Activated naive CD4-positive, alpha-beta T cell treated with anti-CD3 and anti-CD28 coated beads for 36 hours (primary cell): ENCODE measurements around the gene SNED1. TPM values are rescaled to one million over a fixed set of nuclear protein-coding genes. Genes with fewer than 3 reads are reported as not detected.

Source experiments
- CTCF ChIA-PET: fragments of 350-600 bp; sonication (Branson Sonifier 250); formaldehyde crosslinking; loops from one replicate; lab custom pipeline; 2021; ENCODE audit warnings: antibody characterized with exemption; lab: Charles Lee
- DNase-seq: peaks from one replicate; pipeline ENCODE4 v3.0.0-alpha.2; 2020
- H3K27ac Mint-ChIP-seq: one replicate; pipeline ENCODE4 v1.8.0; 2021; ENCODE audit warnings: mild to moderate bottlenecking, mixed read lengths
- H3K27me3 Mint-ChIP-seq: one replicate; pipeline ENCODE4 v1.8.0; 2021; ENCODE audit warnings: low read depth, mixed read lengths
- H3K36me3 Mint-ChIP-seq: one replicate; pipeline ENCODE4 v1.8.0; 2021; ENCODE audit warnings: low read depth, mixed read lengths
- H3K4me1 Mint-ChIP-seq: one replicate; pipeline ENCODE4 v1.8.0; 2021; ENCODE audit warnings: low read depth, mixed read lengths
- H3K4me3 Mint-ChIP-seq: one replicate; pipeline ENCODE4 v1.8.0; 2021; ENCODE audit warnings: mild to moderate bottlenecking, moderate library complexity, mixed read lengths
- H3K9me3 Mint-ChIP-seq: one replicate; pipeline ENCODE4 v1.8.0; 2021; ENCODE audit warnings: mixed read lengths
- intact Hi-C: fragments of 100-400 bp; cut with micrococcal nuclease; formaldehyde crosslinking; loops from one replicate; pipeline ENCODE4 v1.15.1; 2023
- total RNA-seq, 2 experiments: library from RNA; stranded (reverse); gene quantifications; one replicate each; pipeline ENCODE4 v1.2.3, GENCODE V29; 2021

The SNED1 gene
- total RNA-seq, 2 experiments from 2014 or later = 0.35 to 0.60 TPM

GRCh38 chr2:241071677-241072111 is 73.3 kb downstream of the SNED1 start:
- H3K27me3 Mint-ChIP-seq = no peaks in the 10 kb centered on the region
- no peak overlapping the region for H3K27ac Mint-ChIP-seq
- no peak overlapping the region for H3K4me3 Mint-ChIP-seq
- no peaks in the 10 kb centered on the region for H3K4me1 Mint-ChIP-seq
- no peak for DNase-seq
- H3K36me3 Mint-ChIP-seq = peaks cover 2% of the 10 kb centered on the region
- CTCF ChIA-PET = no interaction called here
- H3K9me3 Mint-ChIP-seq = no peaks in the 10 kb centered on the region
- intact Hi-C loops = loop anchor here (10.0 kb wide), 1 partner anchor 157 kb away; no protein-coding TSS in a partner anchor

- no peaks in the 10 kb centered on the region for H3K9me3 Mint-ChIP-seq
- H3K4me1 Mint-ChIP-seq = no peaks in the 10 kb centered on the region
- intact Hi-C loops = loop anchor here (10.0 kb wide), 1 partner anchor 157 kb away; no protein-coding TSS in a partner anchor
- H3K4me3 Mint-ChIP-seq = no peak overlapping the region
- peaks cover 2% of the 10 kb centered on the region for H3K36me3 Mint-ChIP-seq
- DNase-seq = no peak
- no peak overlapping the region for H3K27ac Mint-ChIP-seq
- H3K27me3 Mint-ChIP-seq = no peaks in the 10 kb centered on the region
- CTCF ChIA-PET = no interaction called here
These were observed 73.7 kb downstream of the SNED1 start for GRCh38 chr2:241072151-241072550.

- DNase-seq = no peak
- Mint-ChIP-seq H3K4me1 (peaks cover 4% of the 10 kb centered on the region), H3K27ac (no peak overlapping the region), H3K27me3 (no peaks in the 10 kb centered on the region), H3K4me3 (no peak overlapping the region), H3K36me3 (peaks cover 2% of the 10 kb centered on the region), H3K9me3 (no peaks in the 10 kb centered on the region)
- intact Hi-C loops = loop anchor here (10.0 kb wide), 1 partner anchor 158 kb away; no protein-coding TSS in a partner anchor
- CTCF ChIA-PET = no interaction called here
These were observed 74.2 kb downstream of the SNED1 start for GRCh38 chr2:241072553-241073165.

- CTCF ChIA-PET = no interaction called here
- H3K4me3 Mint-ChIP-seq = no peak overlapping the region
- peaks cover 2% of the 10 kb centered on the region for H3K36me3 Mint-ChIP-seq
- H3K27ac Mint-ChIP-seq = no peak overlapping the region
- no peaks in the 10 kb centered on the region for H3K27me3 Mint-ChIP-seq
- no peaks in the 10 kb centered on the region for H3K9me3 Mint-ChIP-seq
- intact Hi-C loops = loop anchor here (10.0 kb wide), 1 partner anchor 159 kb away; no protein-coding TSS in a partner anchor
- no peak for DNase-seq
- peaks cover 5% of the 10 kb centered on the region for H3K4me1 Mint-ChIP-seq
These were observed 75.0 kb downstream of the SNED1 start for GRCh38 chr2:241073166-241074064.

GRCh38 chr2:241074065-241074818 is 75.8 kb downstream of the SNED1 start:
- Mint-ChIP-seq H3K9me3 (no peaks in the 10 kb centered on the region), H3K36me3 (peaks cover 2% of the 10 kb centered on the region)
- CTCF ChIA-PET = no interaction called here

GRCh38 chr2:241074901-241075540 is 76.6 kb downstream of the SNED1 start:
- intact Hi-C loops = loop anchor here (5.0 to 10.0 kb wide), 2 partner anchors 160 to 522 kb away; no protein-coding TSS in a partner anchor
- no peak for DNase-seq
- no peak overlapping the region for H3K27ac Mint-ChIP-seq
- CTCF ChIA-PET = no interaction called here
- H3K4me1 Mint-ChIP-seq = peaks cover 5% of the 10 kb centered on the region
- H3K9me3 Mint-ChIP-seq = no peaks in the 10 kb centered on the region
- peaks cover 2% of the 10 kb centered on the region for H3K36me3 Mint-ChIP-seq
- no peak overlapping the region for H3K4me3 Mint-ChIP-seq
- H3K27me3 Mint-ChIP-seq = no peaks in the 10 kb centered on the region

More at GRCh38 chr2:241074065-241074818, 75.8 kb downstream of the SNED1 start:
- Mint-ChIP-seq H3K27me3 (no peaks in the 10 kb centered on the region), H3K4me1 (peaks cover 5% of the 10 kb centered on the region), H3K4me3 (no peak overlapping the region), H3K27ac (no peak overlapping the region)
- no peak for DNase-seq
- intact Hi-C loops = loop anchor here (10.0 kb wide), 1 partner anchor 159 kb away; no protein-coding TSS in a partner anchor

- intact Hi-C loops = no loop called here
- H3K27me3 Mint-ChIP-seq = no peaks in the 10 kb centered on the region
- CTCF ChIA-PET = no interaction called here
- DNase-seq = no peak
- no peak overlapping the region for H3K4me3 Mint-ChIP-seq
- H3K9me3 Mint-ChIP-seq = no peaks in the 10 kb centered on the region
- peaks cover 7% of the 10 kb centered on the region for H3K4me1 Mint-ChIP-seq
- peaks cover 11% of the 10 kb centered on the region for H3K36me3 Mint-ChIP-seq
- H3K27ac Mint-ChIP-seq = peak overlapping the region; percentile 24
These were observed 82.2 kb downstream of the SNED1 start for GRCh38 chr2:241080405-241081189.

GRCh38 chr2:241081190-241081642 is 82.8 kb downstream of the SNED1 start:
- H3K4me1 Mint-ChIP-seq = peaks cover 7% of the 10 kb centered on the region
- H3K27ac Mint-ChIP-seq = no peak overlapping the region
- peaks cover 14% of the 10 kb centered on the region for H3K36me3 Mint-ChIP-seq
- CTCF ChIA-PET = no interaction called here
- DNase-seq = no peak
- H3K9me3 Mint-ChIP-seq = peaks cover under 1% of the 10 kb centered on the region
- H3K4me3 Mint-ChIP-seq = no peak overlapping the region
- intact Hi-C loops = no loop called here
- no peaks in the 10 kb centered on the region for H3K27me3 Mint-ChIP-seq

GRCh38 chr2:241081643-241082340 is 83.4 kb downstream of the SNED1 start:
- Mint-ChIP-seq H3K27me3 (no peaks in the 10 kb centered on the region), H3K9me3 (peaks cover 3% of the 10 kb centered on the region), H3K36me3 (peaks cover 20% of the 10 kb centered on the region), H3K4me3 (no peak overlapping the region), H3K4me1 (peaks cover 7% of the 10 kb centered on the region), H3K27ac (peak overlapping the region; percentile 24)
- CTCF ChIA-PET = no interaction called here
- intact Hi-C loops = no loop called here
- DNase-seq = no peak

- peaks cover 3% of the 10 kb centered on the region for H3K9me3 Mint-ChIP-seq
- no peak for DNase-seq
- peaks cover 4% of the 10 kb centered on the region for H3K4me1 Mint-ChIP-seq
- H3K4me3 Mint-ChIP-seq = no peak overlapping the region
- intact Hi-C loops = no loop called here
- H3K27ac Mint-ChIP-seq = peak overlapping the region; percentile 24
- H3K27me3 Mint-ChIP-seq = no peaks in the 10 kb centered on the region
- H3K36me3 Mint-ChIP-seq = peaks cover 23% of the 10 kb centered on the region
- CTCF ChIA-PET = interaction anchor here (0.9 kb wide), 1 partner anchor 424 kb away, joined by 3 read pairs; no protein-coding TSS in a partner anchor
These were observed 84.1 kb downstream of the SNED1 start for GRCh38 chr2:241082341-241083090.
